Aorta (tissue), 5 donors: ENCODE results near the gene IGFBP5. TPM values are rescaled to one million over a fixed set of nuclear protein-coding genes. Genes with fewer than 3 reads are reported as not detected.

Source experiments
- ATAC-seq: fragments of 200-7000 bp; cut with Tn5 transposase; one replicate; pipeline ENCODE4 v1.9.1; 2022; ENCODE audit warnings: moderate library complexity; ENCODE audit not compliant: low FRiP score
- DNase-seq, 2 donors: peaks; one replicate each; pipeline ENCODE4 v3.0.0-alpha.2; 2020
- H3K27ac ChIP-seq, 2 donors: one replicate each; pipeline ENCODE4 v1.5.1; 2013; ENCODE audit warnings: low read length in 2 of 2, mild to moderate bottlenecking in 2 of 2, moderate library complexity in 2 of 2, control low read depth in 1 of 2, inconsistent platforms in 1 of 2, low read depth in 1 of 2
- H3K27me3 ChIP-seq, 2 donors: one replicate each; pipeline ENCODE4 v1.6.1; 2013; ENCODE audit warnings: control low read depth in 1 of 2, low read length in 1 of 2, mild to moderate bottlenecking in 1 of 2, moderate library complexity in 1 of 2; ENCODE audit not compliant: insufficient read depth in 2 of 2, control insufficient read depth in 1 of 2
- H3K36me3 ChIP-seq, 2 donors: one replicate each; pipeline ENCODE4 v1.6.1; 2013; ENCODE audit warnings: control low read depth in 1 of 2, low read length in 1 of 2, mild to moderate bottlenecking in 1 of 2; ENCODE audit not compliant: insufficient read depth in 2 of 2, control insufficient read depth in 1 of 2
- H3K4me1 ChIP-seq, 2 donors: one replicate each; pipeline ENCODE4 v1.6.1; 2013; ENCODE audit warnings: low read length in 2 of 2, control low read depth in 1 of 2, mild to moderate bottlenecking in 1 of 2, moderate library complexity in 1 of 2; ENCODE audit not compliant: insufficient read depth in 2 of 2, control insufficient read depth in 1 of 2
- H3K4me3 ChIP-seq, 2 donors: one replicate each; pipeline ENCODE4 v1.5.1; 2013; ENCODE audit warnings: low read length in 2 of 2, control low read depth in 1 of 2, mild to moderate bottlenecking in 1 of 2
- H3K9me3 ChIP-seq: one replicate; pipeline ENCODE4 v1.6.1; 2013; ENCODE audit warnings: mild to moderate bottlenecking, low read length; ENCODE audit not compliant: control insufficient read depth
- WGBS, 2 donors: extraction: QIAGEN DNeasy Blood & Tissue Kit; methylation state at CpG; one replicate each; pipeline ENCODE4 v1.1.7; 2013; 5-methylcytosine and 5-hydroxymethylcytosine counted together
- intact Hi-C, 2 donors: fragments of 100-400 bp; cut with DNase I; formaldehyde crosslinking; loops; one replicate each; pipeline versions ENCODE4 v1.14.2 to v1.15.0; 2022
- polyA plus RNA-seq, 2 donors: library from polyadenylated mRNA; stranded (reverse); fragments of 200-250 nt; gene quantifications; one replicate each; pipeline ENCODE4 v1.2.3, GENCODE V29; 2013
- total RNA-seq, 2 donors: library from RNA; stranded (reverse); fragmentation: NEBNext Ultra II Directional; extraction: Animal tissue kit (Norgen Biotek cat#: 25700); gene quantifications; one replicate each; pipeline ENCODE4 v1.2.1, GENCODE V29; 2021
- donor health status: healthy with polysubstance abuse.
- donor health status: Bipolar disorder and iron deficiency.
- donor health status: DM: no; HTN: no; CAD: no.
- donor health status: DM: no; HTN: no; CAD: no.
- donor health status: DM: yes; HTN: yes; CAD: no.

The IGFBP5 gene
- total and polyA plus RNA-seq, 4 donors: 123 to 1,222 (median 597) TPM

- WGBS, 2 donors: 92 to 93% methylated on average over 4 of the region's 4 CpGs
- no peak overlapping the region for H3K27ac ChIP-seq
- no peak for DNase-seq
These were observed 25.4 kb upstream of the IGFBP5 start for GRCh38 chr2:216720722-216721121.

GRCh38 chr2:216717907-216718615 lies 22.7 kb upstream of the IGFBP5 start:
- DNase-seq: no peak
- Histone ChIP-seq H3K4me3 (no peak overlapping the region), H3K27ac (no peak overlapping the region), H3K36me3 (no peaks in the 10 kb centered on the region), H3K4me1 (peaks cover 0 to 5% of the 10 kb centered on the region in 2 donors), H3K27me3 (no peaks in the 10 kb centered on the region), H3K9me3 (no peaks in the 10 kb centered on the region)
- intact Hi-C loops: loop anchor here in 1 of 2 donors (5.0 kb wide), 1 partner anchor 49 kb away; no protein-coding TSS in a partner anchor
- no peak for ATAC-seq
- 98% methylated on average over 8 of the region's 8 CpGs for WGBS, 2 donors

More at GRCh38 chr2:216720722-216721121, 25.4 kb upstream of the IGFBP5 start:
- ATAC-seq: no peak
- Histone ChIP-seq H3K27me3 (no peaks in the 10 kb centered on the region), H3K9me3 (no peaks in the 10 kb centered on the region), H3K4me3 (no peak overlapping the region), H3K4me1 (no peaks in the 10 kb centered on the region), H3K36me3 (no peaks in the 10 kb centered on the region)
- intact Hi-C loops: no loop called here

- ATAC-seq (no peak), DNase-seq (no peak)
- no peak overlapping the region for H3K4me3 ChIP-seq
- no peaks in the 10 kb centered on the region for H3K36me3 ChIP-seq
- peaks cover 0 to 5% of the 10 kb centered on the region in 2 donors for H3K4me1 ChIP-seq
- H3K27me3 ChIP-seq: no peaks in the 10 kb centered on the region
- 61 to 66% methylated on average over 4 of the region's 4 CpGs for WGBS, 2 donors
- H3K9me3 ChIP-seq: no peaks in the 10 kb centered on the region
- H3K27ac ChIP-seq: no peak overlapping the region
- intact Hi-C loops: loop anchor here in 1 of 2 donors (5.0 kb wide), 1 partner anchor 50 kb away; no protein-coding TSS in a partner anchor
These were observed 22.1 kb upstream of the IGFBP5 start for GRCh38 chr2:216717491-216717901.

GRCh38 chr2:216716109-216716508 lies 20.8 kb upstream of the IGFBP5 start:
- H3K9me3 ChIP-seq: no peaks in the 10 kb centered on the region
- ATAC-seq (no peak), DNase-seq (no peak)
- H3K27me3 ChIP-seq: no peaks in the 10 kb centered on the region
- no peak overlapping the region for H3K27ac ChIP-seq
- no peaks in the 10 kb centered on the region for H3K36me3 ChIP-seq
- intact Hi-C loops: loop anchor here in 1 of 2 donors (5.0 kb wide), 1 partner anchor 51 kb away; no protein-coding TSS in a partner anchor
- H3K4me3 ChIP-seq: no peak overlapping the region
- peaks cover 0 to 5% of the 10 kb centered on the region in 2 donors for H3K4me1 ChIP-seq
- 29 to 36% methylated on average over 4 of the region's 4 CpGs for WGBS, 2 donors

GRCh38 chr2:216715402-216715974 lies 20.1 kb upstream of the IGFBP5 start:
- no peak for DNase-seq
- no peak overlapping the region for H3K4me3 ChIP-seq
- intact Hi-C loops: loop anchor here in 1 of 2 donors (5.0 kb wide), 1 partner anchor 52 kb away; no protein-coding TSS in a partner anchor
- no peaks in the 10 kb centered on the region for H3K36me3 ChIP-seq
- H3K27me3 ChIP-seq: no peaks in the 10 kb centered on the region
- 95 to 96% methylated on average over 14 of the region's 14 CpGs for WGBS, 2 donors
- no peak overlapping the region for H3K27ac ChIP-seq
- peaks cover 0 to 5% of the 10 kb centered on the region in 2 donors for H3K4me1 ChIP-seq
- no peak for ATAC-seq
- no peaks in the 10 kb centered on the region for H3K9me3 ChIP-seq

- Histone ChIP-seq H3K4me3 (no peak overlapping the region), H3K9me3 (no peaks in the 10 kb centered on the region), H3K27me3 (no peaks in the 10 kb centered on the region), H3K27ac (peak overlapping the region in 1 of 2 donors; percentile 55), H3K4me1 (peaks cover 0 to 5% of the 10 kb centered on the region in 2 donors), H3K36me3 (no peaks in the 10 kb centered on the region)
- intact Hi-C loops: loop anchor here in 1 of 2 donors (5.0 kb wide), 2 partner anchors 63 to 78 kb away; no protein-coding TSS in a partner anchor
- ATAC-seq (no peak), DNase-seq (no peak)
- 72 to 76% methylated on average over 3 of the region's 3 CpGs for WGBS, 2 donors
These were observed 19.0 kb upstream of the IGFBP5 start for GRCh38 chr2:216714376-216714775.

- no peaks in the 10 kb centered on the region for H3K9me3 ChIP-seq
- peaks cover 0 to 5% of the 10 kb centered on the region in 2 donors for H3K4me1 ChIP-seq
- peak overlapping the region in 1 of 2 donors; percentile 58 for H3K27ac ChIP-seq
- no peaks in the 10 kb centered on the region for H3K27me3 ChIP-seq
- intact Hi-C loops: loop anchor here in 1 of 2 donors (5.0 kb wide), 2 partner anchors 63 to 78 kb away; no protein-coding TSS in a partner anchor
- H3K4me3 ChIP-seq: no peak overlapping the region
- 12 to 14% methylated on average over 8 of the region's 8 CpGs for WGBS, 2 donors
- no peaks in the 10 kb centered on the region for H3K36me3 ChIP-seq
- ATAC-seq (peak; percentile 52), DNase-seq (peak; percentile 85 to 86)
These were observed 18.5 kb upstream of the IGFBP5 start for GRCh38 chr2:216713691-216714336.

GRCh38 chr2:216711348-216711747 lies 16.0 kb upstream of the IGFBP5 start:
- no peaks in the 10 kb centered on the region for H3K36me3 ChIP-seq
- peaks cover 1% of the 10 kb centered on the region for H3K9me3 ChIP-seq
- 57 to 80% methylated on average over 8 of the region's 8 CpGs for WGBS, 2 donors
- intact Hi-C loops: loop anchor here in 1 of 2 donors (5.0 kb wide), 2 partner anchors 66 to 81 kb away; no protein-coding TSS in a partner anchor
- DNase-seq (no peak), ATAC-seq (peak; percentile 3)
- no peak overlapping the region for H3K27ac ChIP-seq
- peaks cover 0 to 5% of the 10 kb centered on the region in 2 donors for H3K4me1 ChIP-seq
- no peaks in the 10 kb centered on the region for H3K27me3 ChIP-seq
- H3K4me3 ChIP-seq: no peak overlapping the region
